Activated CD8-positive, alpha-beta T cell treated with anti-CD3 and anti-CD28 coated beads, Interleukin-2, amount 10 ng/mL, durations not matched to agents 7 days and 5 days (primary cell): Measurements from ENCODE around the gene PDS5B. TPM values are rescaled to one million over a fixed set of nuclear protein-coding genes. Genes with fewer than 3 reads are reported as not detected.
"Not testable (repeated sequence)": the region's sequence is repeated elsewhere in the genome, so short reads cannot be mapped to it uniquely, and the experiment has no call there.

Experiments used
- ATAC-seq: fragments of 150-1000 bp; cut with Tn5 transposase; one replicate; pipeline ENCODE4 v1.10.0; 2021; ENCODE audit warnings: moderate library complexity
- CTCF ChIA-PET: fragments of 350-600 bp; sonication (Branson Sonifier 250); formaldehyde crosslinking; loops from one replicate; lab custom pipeline; 2021; ENCODE audit warnings: antibody characterized with exemption; lab: Charles Lee
- POLR2A ChIA-PET: fragments of 350-600 bp; sonication (Branson Sonifier 250); formaldehyde crosslinking; loops from one replicate; lab custom pipeline; 2021; ENCODE audit warnings: antibody characterized with exemption; lab: Charles Lee
- DNase-seq: peaks from one replicate; pipeline ENCODE4 v3.0.0-alpha.2; 2020
- H3K27ac Mint-ChIP-seq: one replicate; pipeline ENCODE4 v1.8.0; 2021; ENCODE audit warnings: mild to moderate bottlenecking, mixed read lengths
- H3K27me3 Mint-ChIP-seq: one replicate; pipeline ENCODE4 v1.8.0; 2021; ENCODE audit warnings: low read depth, mixed read lengths
- H3K36me3 Mint-ChIP-seq: one replicate; pipeline ENCODE4 v1.8.0; 2021; ENCODE audit warnings: low read depth, mixed read lengths
- H3K4me1 Mint-ChIP-seq: one replicate; pipeline ENCODE4 v1.8.0; 2021; ENCODE audit warnings: low read depth, mixed read lengths
- H3K4me3 Mint-ChIP-seq: one replicate; pipeline ENCODE4 v1.8.0; 2021; ENCODE audit warnings: mild to moderate bottlenecking, mixed read lengths
- H3K9me3 Mint-ChIP-seq: one replicate; pipeline ENCODE4 v1.8.0; 2022; ENCODE audit warnings: mixed read lengths; ENCODE audit not compliant: insufficient read depth
- total RNA-seq, 2 experiments: library from RNA; stranded (reverse); gene quantifications; one replicate each; pipeline ENCODE4 v1.2.3, GENCODE V29; 2021

The PDS5B gene
- total RNA-seq, 2 experiments from 2014 or later, result 62.5 to 72.3 TPM

GRCh38 chr13:32695602-32696250 lies 109.5 kb downstream of the PDS5B start:
- H3K4me1 Mint-ChIP-seq, result no peaks in the 10 kb centered on the region
- H3K27ac Mint-ChIP-seq, result no peak overlapping the region
- DNase-seq, result no peak
- H3K4me3 Mint-ChIP-seq, result no peak overlapping the region
- POLR2A ChIA-PET, result no interaction called here
- no peaks in the 10 kb centered on the region for H3K27me3 Mint-ChIP-seq
- peaks cover 37% of the 10 kb centered on the region for H3K36me3 Mint-ChIP-seq
- CTCF ChIA-PET, result interaction anchor here (1.1 to 1.6 kb wide), 3 partner anchors 27 to 322 kb away, joined by 3 to 5 read pairs (median 3); no protein-coding TSS in a partner anchor
- no peaks in the 10 kb centered on the region for H3K9me3 Mint-ChIP-seq
- no peak for ATAC-seq

GRCh38 chr13:32707471-32707870 lies 121.2 kb downstream of the PDS5B start:
- ATAC-seq (no peak), DNase-seq (no peak)
- Mint-ChIP-seq H3K4me3 (no peak overlapping the region), H3K4me1 (peaks cover 7% of the 10 kb centered on the region), H3K36me3 (peaks cover 67% of the 10 kb centered on the region), H3K27ac (no peak overlapping the region), H3K27me3 (no peaks in the 10 kb centered on the region), H3K9me3 (peaks cover 4% of the 10 kb centered on the region)
- POLR2A ChIA-PET, result no interaction called here
- CTCF ChIA-PET, result interaction anchor here (1.2 kb wide), 1 partner anchor 39 kb away, joined by 3 read pairs; no protein-coding TSS in a partner anchor

GRCh38 chr13:32713397-32713796 lies 127.1 kb downstream of the PDS5B start:
- Mint-ChIP-seq H3K4me1 (no peaks in the 10 kb centered on the region), H3K27me3 (no peaks in the 10 kb centered on the region), H3K9me3 (peaks cover 27% of the 10 kb centered on the region), H3K36me3 (peaks cover 58% of the 10 kb centered on the region), H3K4me3 (no peak overlapping the region), H3K27ac (no peak overlapping the region)
- no peak for ATAC-seq
- ChIA-PET CTCF (interaction anchor here (1.2 to 1.8 kb wide), 2 partner anchors 45 to 198 kb away, joined by 3 to 5 read pairs; no protein-coding TSS in a partner anchor), POLR2A (interaction anchor here (0.6 kb wide), 1 partner anchor 40 kb away, joined by 3 read pairs; no protein-coding TSS in a partner anchor)
- no peak for DNase-seq

GRCh38 chr13:32716201-32716600 lies 129.9 kb downstream of the PDS5B start:
- H3K27ac Mint-ChIP-seq, H3K27me3 Mint-ChIP-seq, POLR2A ChIA-PET, DNase-seq, H3K4me3 Mint-ChIP-seq, H3K4me1 Mint-ChIP-seq, CTCF ChIA-PET, ATAC-seq: not testable (repeated sequence)
- H3K36me3 Mint-ChIP-seq, result peaks cover 64% of the 10 kb centered on the region
- H3K9me3 Mint-ChIP-seq, result peaks cover 27% of the 10 kb centered on the region

- no peak overlapping the region for H3K27ac Mint-ChIP-seq
- ATAC-seq (no peak), DNase-seq (no peak)
- ChIA-PET POLR2A (interaction anchor here (0.6 kb wide), 1 partner anchor 1039 kb away, joined by 3 read pairs; no protein-coding TSS in a partner anchor), CTCF (no interaction called here)
- peaks cover 14% of the 10 kb centered on the region for H3K4me1 Mint-ChIP-seq
- H3K9me3 Mint-ChIP-seq, result peaks cover 9% of the 10 kb centered on the region
- no peaks in the 10 kb centered on the region for H3K27me3 Mint-ChIP-seq
- no peak overlapping the region for H3K4me3 Mint-ChIP-seq
- peaks cover 57% of the 10 kb centered on the region for H3K36me3 Mint-ChIP-seq
Observed at GRCh38 chr13:32720026-32720425, 133.8 kb downstream of the PDS5B start.

GRCh38 chr13:32721131-32722034 lies 135.1 kb downstream of the PDS5B start:
- CTCF ChIA-PET, ATAC-seq, DNase-seq, POLR2A ChIA-PET, H3K27ac Mint-ChIP-seq, H3K27me3 Mint-ChIP-seq, H3K9me3 Mint-ChIP-seq, H3K4me3 Mint-ChIP-seq: not testable (repeated sequence)
- Mint-ChIP-seq H3K36me3 (peaks cover 58% of the 10 kb centered on the region), H3K4me1 (peaks cover 14% of the 10 kb centered on the region)

- no peak for DNase-seq
- Mint-ChIP-seq H3K4me3 (no peak overlapping the region), H3K27me3 (no peaks in the 10 kb centered on the region), H3K27ac (no peak overlapping the region), H3K36me3 (peaks cover 63% of the 10 kb centered on the region), H3K9me3 (peaks cover 6% of the 10 kb centered on the region), H3K4me1 (peaks cover 14% of the 10 kb centered on the region)
- ChIA-PET POLR2A (no interaction called here), CTCF (interaction anchor here (0.8 to 1.6 kb wide), 2 partner anchors 47 to 62 kb away, joined by 3 to 4 read pairs; no protein-coding TSS in a partner anchor)
- ATAC-seq, result no peak
Observed at GRCh38 chr13:32722340-32722739, 136.1 kb downstream of the PDS5B start.

- Mint-ChIP-seq H3K9me3 (peaks cover 6% of the 10 kb centered on the region), H3K36me3 (peaks cover 66% of the 10 kb centered on the region), H3K4me3 (no peak overlapping the region), H3K4me1 (peaks cover 14% of the 10 kb centered on the region), H3K27me3 (no peaks in the 10 kb centered on the region), H3K27ac (no peak overlapping the region)
- ChIA-PET CTCF (interaction anchor here (1.0 to 1.6 kb wide), 3 partner anchors 48 to 74 kb away, joined by 3 to 4 read pairs (median 3); no protein-coding TSS in a partner anchor), POLR2A (interaction anchor here (0.9 kb wide), 1 partner anchor 409 kb away, joined by 3 read pairs; the partner anchor contains the start of genes BRCA2 and ZAR1L)
- ATAC-seq (no peak), DNase-seq (no peak)
Observed at GRCh38 chr13:32723987-32724386, 137.7 kb downstream of the PDS5B start.

GRCh38 chr13:32726374-32727037 lies 140.3 kb downstream of the PDS5B start:
- POLR2A ChIA-PET, result no interaction called here
- Mint-ChIP-seq H3K9me3 (peaks cover 9% of the 10 kb centered on the region), H3K27ac (no peak overlapping the region), H3K4me1 (peaks cover 24% of the 10 kb centered on the region), H3K27me3 (no peaks in the 10 kb centered on the region), H3K4me3 (no peak overlapping the region), H3K36me3 (peaks cover 74% of the 10 kb centered on the region)
- CTCF ChIA-PET, result interaction anchor here (0.6 to 1.1 kb wide), 2 partner anchors 9 to 58 kb away, joined by 3 read pairs; no protein-coding TSS in a partner anchor
- DNase-seq (no peak), ATAC-seq (no peak)

GRCh38 chr13:32728327-32728726 lies 142.1 kb downstream of the PDS5B start:
- no peak overlapping the region for H3K4me3 Mint-ChIP-seq
- no peak overlapping the region for H3K27ac Mint-ChIP-seq
- no peaks in the 10 kb centered on the region for H3K27me3 Mint-ChIP-seq
- peaks cover 28% of the 10 kb centered on the region for H3K4me1 Mint-ChIP-seq
- POLR2A ChIA-PET, result no interaction called here
- H3K9me3 Mint-ChIP-seq, result peaks cover 3% of the 10 kb centered on the region
- DNase-seq (no peak), ATAC-seq (no peak)
- CTCF ChIA-PET, result no interaction called here
- H3K36me3 Mint-ChIP-seq, result peaks cover 67% of the 10 kb centered on the region

GRCh38 chr13:32729097-32729496 lies 142.8 kb downstream of the PDS5B start:
- DNase-seq, CTCF ChIA-PET, H3K27me3 Mint-ChIP-seq, POLR2A ChIA-PET, H3K4me3 Mint-ChIP-seq, ATAC-seq, H3K9me3 Mint-ChIP-seq, H3K27ac Mint-ChIP-seq: not testable (repeated sequence)
- peaks cover 25% of the 10 kb centered on the region for H3K4me1 Mint-ChIP-seq
- peaks cover 70% of the 10 kb centered on the region for H3K36me3 Mint-ChIP-seq
